ENCODE results near the gene GREM1.

Gene GREM1

DNA sequence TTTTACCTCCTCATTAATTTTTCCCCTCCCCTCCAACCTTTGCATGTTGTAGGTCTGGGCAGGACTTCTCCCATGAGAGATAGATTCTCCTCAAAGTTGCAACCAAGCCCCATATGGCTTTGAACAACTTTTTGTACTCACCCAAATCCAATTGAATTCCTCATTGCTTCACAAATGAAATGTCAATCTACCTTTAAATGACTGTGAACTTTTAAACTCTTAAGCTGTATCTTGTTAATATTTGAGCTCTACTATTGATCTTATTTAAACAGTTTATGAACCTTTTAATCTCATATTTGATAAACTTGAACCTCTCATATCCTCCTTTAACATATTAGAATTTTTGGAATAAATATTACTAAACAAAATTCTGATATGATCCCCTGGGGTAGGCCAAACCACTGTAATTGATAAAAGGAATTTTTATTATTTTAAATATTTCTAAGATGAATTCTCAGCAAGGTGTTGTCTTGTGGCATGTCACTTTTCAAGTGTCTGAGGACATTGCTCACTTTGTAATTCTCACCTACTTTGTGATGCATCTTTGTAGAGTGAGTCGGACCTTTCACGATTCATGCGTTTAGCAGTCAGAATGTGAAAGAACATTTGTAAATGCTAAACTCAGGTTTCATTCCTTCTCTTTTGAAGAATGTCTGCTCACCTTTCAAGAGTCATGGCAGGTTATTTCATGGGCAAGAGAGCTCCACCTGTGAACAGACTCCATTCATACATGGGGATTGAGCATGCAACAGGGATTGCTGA, 23.4 kb upstream of the GREM1 start:
- no peak for DNase-seq (ENCODE audit: low spot score)

DNA sequence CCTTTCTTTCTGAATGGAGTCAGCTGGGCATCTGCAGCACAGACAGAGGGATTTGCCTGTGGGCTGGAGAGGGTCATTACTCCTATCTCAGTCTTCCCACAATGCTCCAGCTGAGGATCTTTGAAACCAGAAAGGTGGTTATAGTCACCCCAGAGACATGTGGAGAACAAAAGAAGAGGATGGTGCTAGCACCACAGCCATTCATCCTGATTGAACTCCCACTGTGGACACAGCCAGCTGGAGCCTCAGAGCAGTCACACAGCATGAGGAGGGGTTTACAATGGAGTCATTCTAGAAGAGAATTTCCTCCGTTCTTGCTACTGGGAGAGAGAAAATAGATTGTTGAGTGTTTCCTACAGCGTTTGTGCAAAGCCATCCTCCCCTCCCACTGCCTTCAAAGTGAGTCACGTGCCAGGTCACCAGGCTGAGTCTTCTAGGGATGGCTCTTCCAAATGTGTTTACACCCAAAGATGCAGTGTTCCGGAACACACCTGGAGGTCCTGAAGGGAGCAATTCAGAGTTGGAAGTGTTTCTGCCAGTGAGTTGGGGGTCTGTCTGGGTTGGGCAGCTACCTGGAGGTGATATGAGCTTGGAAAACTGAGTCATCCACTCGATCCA, 18.9 kb upstream of the GREM1 start:
- no peak for DNase-seq (ENCODE audit: low spot score)

- DNase-seq (ENCODE audit: low spot score), result no peak
These were observed 17.2 kb upstream of the GREM1 start for GRCh38 chr15:32700501-32701150.

DNA sequence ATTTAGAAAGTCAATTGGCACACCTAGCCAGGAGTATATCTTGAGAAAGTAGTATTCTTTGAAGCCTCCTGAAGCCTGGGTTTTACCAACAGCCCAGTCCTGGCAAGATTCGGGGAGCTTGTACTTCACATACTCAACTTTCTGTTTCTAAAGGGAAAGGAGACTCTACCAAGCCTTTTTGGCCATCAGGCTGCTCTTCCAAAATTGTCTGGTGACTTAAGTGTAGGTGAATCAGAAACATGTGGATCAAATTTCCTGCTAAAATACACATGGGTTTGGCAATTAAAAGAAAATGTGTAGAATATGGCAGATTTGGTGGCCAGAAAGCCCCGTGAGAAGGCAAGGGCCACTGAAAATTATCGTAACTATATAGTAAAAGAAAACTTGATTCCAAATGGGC, 15.9 kb upstream of the GREM1 start:
- no peak for DNase-seq (ENCODE audit: low spot score)

DNA sequence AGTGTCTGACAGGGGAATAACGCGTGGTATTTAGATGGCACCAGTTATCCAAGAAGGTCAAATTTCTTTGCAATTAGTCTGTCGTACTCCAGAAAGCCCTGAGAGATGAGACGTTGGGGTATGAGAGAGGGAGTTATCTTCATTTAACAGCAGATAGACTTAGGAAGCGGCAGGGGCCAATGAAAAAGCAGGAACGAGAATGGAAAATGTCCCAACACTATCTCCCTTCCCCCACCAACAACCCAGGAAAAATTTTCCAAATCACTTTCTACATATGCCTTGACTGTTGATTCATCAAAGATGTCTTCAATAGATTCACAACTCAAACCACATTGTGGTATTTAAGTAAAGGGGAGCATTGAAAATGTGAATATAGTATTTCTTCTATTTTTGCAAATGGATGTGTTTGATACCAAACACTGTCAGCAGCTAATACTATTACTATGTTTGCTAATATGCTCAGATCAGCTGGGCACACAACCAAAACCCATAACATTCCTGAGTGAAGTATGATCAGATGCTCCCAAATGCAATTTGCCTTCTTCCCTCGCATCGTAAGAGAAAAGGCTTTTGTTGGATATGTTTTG, 13.3 kb upstream of the GREM1 start:
- no peak for DNase-seq (ENCODE audit: low spot score)

DNA sequence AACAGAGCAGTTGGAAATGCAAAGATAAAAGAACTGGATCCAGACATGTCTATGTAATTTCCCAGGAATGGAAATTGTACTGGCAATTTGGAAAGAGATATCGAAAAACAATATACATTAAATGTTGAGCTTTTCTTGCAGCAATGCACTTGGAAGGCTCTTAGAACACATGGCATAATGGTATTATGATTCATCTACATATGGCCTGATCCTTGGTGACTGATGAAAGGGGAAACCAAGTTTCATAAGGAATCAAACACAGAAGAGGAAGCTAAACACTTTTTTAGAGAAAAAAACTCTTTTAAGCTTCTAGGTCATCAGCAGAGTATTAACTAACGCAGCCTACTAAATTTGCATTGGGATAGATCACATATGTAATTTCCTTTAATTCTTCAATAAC, 12.4 kb upstream of the GREM1 start:
- no peak for DNase-seq (ENCODE audit: low spot score)

DNA sequence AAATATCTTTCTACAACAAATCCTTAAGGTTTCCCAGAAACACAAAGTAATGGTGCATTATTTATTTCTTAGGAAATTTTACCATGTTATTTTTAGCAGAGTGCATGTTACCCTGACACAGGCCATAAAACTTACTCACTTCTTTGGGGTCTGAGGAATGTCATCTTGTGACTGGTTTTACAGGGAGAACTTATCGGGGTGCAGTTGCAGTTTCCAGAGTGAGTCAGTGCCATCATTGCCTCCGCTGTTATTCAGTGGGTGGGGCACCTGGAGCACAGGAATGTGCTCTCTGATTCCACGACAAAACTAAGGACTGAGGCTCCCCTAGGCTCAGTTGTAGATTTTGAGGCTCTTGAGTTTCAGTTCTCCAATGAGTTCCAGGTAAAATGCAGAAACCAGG, 11.1 kb upstream of the GREM1 start:
- DNase-seq (ENCODE audit: low spot score), result no peak

DNA sequence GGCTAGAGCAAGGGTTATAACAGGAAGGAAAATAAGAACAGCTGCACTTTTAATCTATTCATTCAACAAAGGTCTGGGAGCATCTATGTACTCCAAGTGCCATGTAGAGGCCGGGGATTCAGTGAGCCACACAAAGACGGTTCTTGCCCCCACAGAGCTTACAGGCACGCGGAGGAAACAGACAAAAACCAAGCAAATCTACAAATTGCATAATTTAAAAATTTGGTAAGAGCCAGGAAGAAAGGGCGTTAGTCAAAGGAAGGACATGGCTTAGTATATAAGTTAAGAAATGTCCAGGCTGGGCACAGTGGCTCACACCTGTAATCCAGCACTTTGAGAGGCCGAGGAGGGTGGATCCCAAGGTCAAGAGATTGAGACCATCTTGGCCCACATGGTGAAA, 10.4 kb upstream of the GREM1 start:
- DNase-seq (ENCODE audit: low spot score), result no peak

GRCh38 chr15:32709295-32710033, 8.3 kb upstream of the GREM1 start:
- DNase-seq (ENCODE audit: low spot score), result no peak

GRCh38 chr15:32715276-32715675, 2.5 kb upstream of the GREM1 start:
- no peak for DNase-seq (ENCODE audit: low spot score)

- no peak for DNase-seq (ENCODE audit: low spot score)
These were observed 1.4 kb upstream of the GREM1 start for GRCh38 chr15:32716216-32716914.

- no peak for DNase-seq (ENCODE audit: low spot score)
These were observed 834 bp upstream of the GREM1 start for GRCh38 chr15:32716915-32717425.

GRCh38 chr15:32718227-32718820, 520 bp downstream of the GREM1 start:
- DNase-seq (ENCODE audit: low spot score), result no peak

- no peak for DNase-seq (ENCODE audit: low spot score)
These were observed 1.3 kb downstream of the GREM1 start for GRCh38 chr15:32718821-32719716.

DNA sequence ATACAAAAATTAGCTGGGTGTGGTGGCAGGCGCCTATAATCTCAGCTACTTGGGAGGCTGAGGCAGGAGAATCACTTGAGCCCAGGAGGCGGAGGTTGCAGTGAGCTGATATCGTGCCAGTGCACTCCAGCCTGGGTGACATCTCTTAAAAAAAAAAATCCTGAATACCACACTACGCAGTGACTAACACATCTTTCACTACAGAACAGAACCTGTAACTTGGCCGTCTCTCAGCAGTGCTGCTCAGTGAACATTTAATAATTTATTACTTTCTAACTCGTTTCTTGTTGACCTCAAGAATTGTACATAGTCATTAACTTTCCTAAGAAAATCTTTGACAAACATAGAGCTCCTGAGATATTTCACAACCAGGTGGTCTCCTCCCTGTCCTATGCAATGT, 3.8 kb downstream of the GREM1 start:
- no peak for DNase-seq (ENCODE audit: low spot score)

DNA sequence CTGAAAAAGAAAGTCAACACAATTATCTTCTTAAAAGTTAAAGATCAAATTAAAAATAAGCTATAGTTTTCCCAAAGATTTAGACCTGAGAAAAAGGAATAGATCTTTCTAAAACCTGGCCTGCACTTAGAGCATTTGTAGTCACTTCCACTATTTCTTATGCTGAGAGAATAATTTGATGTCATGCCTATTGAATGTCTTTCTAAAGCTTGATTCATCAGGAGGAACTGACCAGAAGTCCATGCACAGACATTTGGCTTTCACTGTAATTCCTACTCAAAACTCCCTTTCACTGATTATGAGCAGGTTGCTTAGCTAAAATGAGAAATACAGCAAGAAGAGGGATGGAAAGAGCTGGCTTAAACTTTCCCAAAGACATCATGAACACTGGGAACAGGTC, 4.3 kb downstream of the GREM1 start:
- no peak for DNase-seq (ENCODE audit: low spot score)

GRCh38 chr15:32723171-32723948, 5.6 kb downstream of the GREM1 start:
- DNase-seq (ENCODE audit: low spot score), result no peak

GRCh38 chr15:32729700-32730395, 12.0 kb downstream of the GREM1 start:
- DNase-seq (ENCODE audit: low spot score), result no peak

Data from kidney capillary endothelial cell (primary cell).